ENCODE results near the gene SPCS2. TPM values are rescaled to one million over a fixed set of nuclear protein-coding genes. Genes with fewer than 3 reads are reported as not detected.
"Not testable (repeated sequence)": the region's sequence is repeated elsewhere in the genome, so short reads cannot be mapped to it uniquely, and the experiment has no call there.

The SPCS2 gene
- total RNA-seq, 4 donors from 2014 or later = 40.7 to 62.8 (median 53.6) TPM

- Histone ChIP-seq H3K4me3 (no peak overlapping the region), H3K4me1 (peaks cover 5 to 67% (median 15%) of the 10 kb centered on the region in 3 donors), H3K27ac (peak overlapping the region in 1 of 4 donors; percentile 26), H3K9me3 (no peaks in the 10 kb centered on the region), H3K36me3 (peaks cover 0 to 38% (median 0%) of the 10 kb centered on the region in 3 donors), H3K27me3 (no peaks in the 10 kb centered on the region)
- DNase-seq = no peak
- intact Hi-C loops (cut with DNase I) = no loop called here
- no peak for TF ChIP-seq CTCF (IDR thresholded peaks at IDR 0.05)
- TF ChIP-seq POLR2A (IDR thresholded peaks at IDR 0.05) = no peak
- 92 to 100% methylated on average over 1 of the region's 1 CpG for WGBS, 2 donors
Measured at GRCh38 chr11:74954199-74954598, 5.1 kb downstream of the SPCS2 start.

GRCh38 chr11:74956397-74957015 is 7.4 kb downstream of the SPCS2 start:
- Histone ChIP-seq H3K4me1 (peaks cover 0 to 62% (median 3%) of the 10 kb centered on the region in 3 donors), H3K27ac (no peak overlapping the region), H3K27me3 (no peaks in the 10 kb centered on the region), H3K4me3 (no peak overlapping the region), H3K9me3 (no peaks in the 10 kb centered on the region), H3K36me3 (peaks cover 0 to 44% (median 0%) of the 10 kb centered on the region in 3 donors)
- intact Hi-C loops (cut with DNase I) = no loop called here
- no peak for DNase-seq
- TF ChIP-seq POLR2A (IDR thresholded peaks at IDR 0.05) (no peak), CTCF (IDR thresholded peaks at IDR 0.05) (no peak)
- WGBS, 2 donors = 58 to 74% methylated on average over 4 of the region's 4 CpGs

- Histone ChIP-seq H3K36me3 (peaks cover 0 to 43% (median 0%) of the 10 kb centered on the region in 3 donors), H3K4me3 (no peak overlapping the region), H3K27me3 (no peaks in the 10 kb centered on the region), H3K4me1 (peaks cover 0 to 46% (median 0%) of the 10 kb centered on the region in 3 donors), H3K9me3 (no peaks in the 10 kb centered on the region), H3K27ac (no peak overlapping the region)
- intact Hi-C loops (cut with DNase I) = no loop called here
- no peak for DNase-seq
- WGBS, 2 donors = 93 to 100% methylated on average over 1 of the region's 1 CpG
- TF ChIP-seq CTCF (IDR thresholded peaks at IDR 0.05) = no peak
- TF ChIP-seq POLR2A (IDR thresholded peaks at IDR 0.05) = no peak
Measured at GRCh38 chr11:74957937-74958629, 9.0 kb downstream of the SPCS2 start.

- intact Hi-C loops (cut with DNase I); H3K27me3 ChIP-seq; H3K9me3 ChIP-seq; H3K27ac ChIP-seq; H3K4me3 ChIP-seq; DNase-seq: not testable (repeated sequence)
- WGBS, 2 donors = 91 to 100% methylated on average over 6 of the region's 6 CpGs
- Histone ChIP-seq H3K4me1 (peaks cover 0 to 38% (median 0%) of the 10 kb centered on the region in 3 donors), H3K36me3 (peaks cover 0 to 34% (median 0%) of the 10 kb centered on the region in 3 donors)
Measured at GRCh38 chr11:74960128-74960527, 11.1 kb downstream of the SPCS2 start.

- H3K36me3 ChIP-seq = peaks cover 0 to 78% (median 10%) of the 10 kb centered on the region in 3 donors
- TF ChIP-seq CTCF (IDR thresholded peaks at IDR 0.05) (no peak), POLR2A (IDR thresholded peaks at IDR 0.05) (no peak)
- no peaks in the 10 kb centered on the region for H3K4me1 ChIP-seq
- WGBS, 2 donors = 69 to 82% methylated on average over 4 to 5 of the region's 5 CpGs
- no peak overlapping the region for H3K27ac ChIP-seq
- no peaks in the 10 kb centered on the region for H3K9me3 ChIP-seq
- no peaks in the 10 kb centered on the region for H3K27me3 ChIP-seq
- DNase-seq = no peak
- H3K4me3 ChIP-seq = no peak overlapping the region
- intact Hi-C loops (cut with DNase I) = no loop called here
Measured at GRCh38 chr11:74966651-74967050, 17.6 kb downstream of the SPCS2 start.

All from esophagus squamous epithelium (tissue), 5 donors.